Epidermal melanocyte (primary cell): ENCODE results near the gene ATP6V0B.

Experiments
- DNase-seq: peaks from one replicate; pipeline ENCODE4 v3.0.0; 2011; ENCODE audit warnings: low spot score; ENCODE audit not compliant: insufficient read length

The ATP6V0B gene

DNA sequence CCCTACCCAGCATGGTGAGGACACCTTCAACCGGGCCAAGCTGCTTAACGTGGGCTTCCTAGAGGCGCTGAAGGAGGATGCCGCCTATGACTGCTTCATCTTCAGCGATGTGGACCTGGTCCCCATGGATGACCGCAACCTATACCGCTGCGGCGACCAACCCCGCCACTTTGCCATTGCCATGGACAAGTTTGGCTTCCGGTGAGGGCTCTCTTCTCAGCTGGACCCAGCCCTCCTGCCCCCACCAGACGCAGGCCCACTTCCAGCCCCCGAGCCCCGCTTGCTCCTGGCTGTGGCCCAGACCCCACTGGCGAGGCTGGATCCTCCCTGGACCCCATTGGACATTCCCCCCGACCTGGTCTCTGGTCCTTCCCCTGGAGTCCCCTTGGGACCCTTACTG, 10.1 kb downstream of the ATP6V0B start:
- DNase-seq: no peak

GRCh38 chr1:43985984-43986595, 11.3 kb downstream of the ATP6V0B start:
- no peak for DNase-seq

- DNase-seq: no peak
Measured at GRCh38 chr1:43986712-43987111, 12.0 kb downstream of the ATP6V0B start.

DNA sequence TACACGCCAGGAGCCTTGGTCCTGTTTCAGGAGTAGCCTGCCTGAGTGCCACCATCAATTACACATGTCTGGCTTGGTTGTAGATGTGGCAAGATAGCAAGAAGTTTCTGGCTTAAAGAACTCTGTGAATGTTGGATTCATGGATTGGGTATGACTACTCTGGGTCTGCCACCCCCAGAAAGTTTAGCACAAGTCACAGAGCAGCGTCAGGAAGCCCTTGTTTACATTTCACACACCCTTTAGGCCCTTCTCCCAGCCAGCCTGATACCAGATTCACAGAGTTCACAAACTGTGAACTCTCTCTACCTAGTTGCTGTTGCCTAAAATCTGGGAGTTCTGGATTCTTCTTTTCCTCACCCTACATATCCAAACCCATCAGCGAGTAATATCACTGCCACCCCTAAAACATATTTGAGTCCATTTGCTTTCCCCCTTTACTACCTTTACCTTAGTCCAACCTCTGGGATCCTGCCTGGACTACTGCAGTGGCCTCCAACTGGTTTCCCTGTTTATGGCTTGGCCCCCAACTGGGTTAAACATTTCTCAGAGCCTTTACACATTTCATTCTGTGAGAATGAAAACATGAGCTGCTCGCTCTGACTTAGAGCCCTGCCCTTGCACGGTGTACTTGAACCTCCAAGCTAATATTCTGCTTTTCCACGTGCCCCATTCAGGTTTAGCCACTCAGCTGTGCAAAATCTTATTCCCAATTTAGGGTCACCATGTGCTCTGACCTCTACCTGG, 12.6 kb downstream of the ATP6V0B start:
- no peak for DNase-seq

- DNase-seq: no peak
Measured at GRCh38 chr1:43990271-43991199, 15.8 kb downstream of the ATP6V0B start.

GRCh38 chr1:43991200-43991475, 16.4 kb downstream of the ATP6V0B start:
- no peak for DNase-seq

GRCh38 chr1:43991476-43992231, 16.9 kb downstream of the ATP6V0B start, which contains the start of gene CCDC24:
Gene CCDC24, plus strand, starts transcription at chr1:43991599. Its CDS starts 280 bp downstream, at chr1:43991879.
- peak; percentile 92 for DNase-seq

GRCh38 chr1:43992232-43992995, 17.7 kb downstream of the ATP6V0B start:
- DNase-seq: no peak

DNA sequence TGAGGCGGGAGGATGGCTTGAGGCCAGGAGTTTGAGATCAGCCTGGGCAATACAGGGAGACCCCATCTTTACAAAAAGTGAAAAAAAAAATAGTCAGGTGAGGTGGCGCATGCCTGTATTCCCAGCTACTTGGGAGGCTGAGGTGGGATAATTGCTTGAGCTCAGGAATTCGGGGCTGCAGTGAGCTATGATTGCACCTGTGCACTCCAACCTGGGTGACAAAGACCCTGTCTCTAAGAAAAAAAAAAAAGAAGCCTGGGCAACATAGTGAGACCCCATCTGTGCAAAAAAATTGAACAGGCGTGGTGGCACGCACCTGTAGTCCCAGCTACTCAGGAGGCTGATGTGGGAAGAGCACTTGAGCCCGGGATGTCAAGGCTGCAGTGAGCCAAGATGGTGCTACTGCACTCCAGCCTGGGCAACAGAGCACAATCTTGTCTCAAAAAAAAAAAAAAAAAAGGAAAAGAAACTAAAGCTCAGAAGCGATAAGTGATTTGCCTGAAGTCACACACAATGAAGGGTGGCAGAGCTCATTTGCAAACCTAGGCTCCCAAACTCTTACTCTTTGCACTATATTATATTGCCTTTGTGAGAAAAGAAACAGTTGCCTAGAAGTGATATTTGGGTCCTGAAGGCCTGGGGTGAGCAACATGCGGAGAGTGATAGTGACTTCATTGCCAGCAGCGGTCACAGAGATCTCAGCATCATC, 18.6 kb downstream of the ATP6V0B start:
- no peak for DNase-seq

DNA sequence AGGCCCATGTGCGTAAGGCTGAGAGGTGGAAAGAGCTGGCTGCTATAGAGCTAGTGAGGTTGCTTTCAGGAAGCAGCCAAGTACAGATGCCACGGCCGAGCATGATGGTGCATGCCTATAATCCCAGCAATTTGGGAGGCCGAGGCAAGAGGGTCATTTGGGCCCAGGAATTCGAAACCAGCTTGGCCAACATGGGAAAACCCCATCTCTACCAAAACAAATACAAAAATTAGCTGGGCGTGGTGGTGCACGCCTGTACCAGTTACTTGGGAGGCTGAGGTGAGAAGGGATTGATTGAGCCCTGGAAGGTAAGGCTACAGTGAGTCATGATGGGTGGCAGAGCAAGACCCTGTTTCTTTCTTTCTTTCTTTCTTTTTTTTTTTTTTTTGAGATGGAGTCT, 19.3 kb downstream of the ATP6V0B start:
- DNase-seq: no peak

DNA sequence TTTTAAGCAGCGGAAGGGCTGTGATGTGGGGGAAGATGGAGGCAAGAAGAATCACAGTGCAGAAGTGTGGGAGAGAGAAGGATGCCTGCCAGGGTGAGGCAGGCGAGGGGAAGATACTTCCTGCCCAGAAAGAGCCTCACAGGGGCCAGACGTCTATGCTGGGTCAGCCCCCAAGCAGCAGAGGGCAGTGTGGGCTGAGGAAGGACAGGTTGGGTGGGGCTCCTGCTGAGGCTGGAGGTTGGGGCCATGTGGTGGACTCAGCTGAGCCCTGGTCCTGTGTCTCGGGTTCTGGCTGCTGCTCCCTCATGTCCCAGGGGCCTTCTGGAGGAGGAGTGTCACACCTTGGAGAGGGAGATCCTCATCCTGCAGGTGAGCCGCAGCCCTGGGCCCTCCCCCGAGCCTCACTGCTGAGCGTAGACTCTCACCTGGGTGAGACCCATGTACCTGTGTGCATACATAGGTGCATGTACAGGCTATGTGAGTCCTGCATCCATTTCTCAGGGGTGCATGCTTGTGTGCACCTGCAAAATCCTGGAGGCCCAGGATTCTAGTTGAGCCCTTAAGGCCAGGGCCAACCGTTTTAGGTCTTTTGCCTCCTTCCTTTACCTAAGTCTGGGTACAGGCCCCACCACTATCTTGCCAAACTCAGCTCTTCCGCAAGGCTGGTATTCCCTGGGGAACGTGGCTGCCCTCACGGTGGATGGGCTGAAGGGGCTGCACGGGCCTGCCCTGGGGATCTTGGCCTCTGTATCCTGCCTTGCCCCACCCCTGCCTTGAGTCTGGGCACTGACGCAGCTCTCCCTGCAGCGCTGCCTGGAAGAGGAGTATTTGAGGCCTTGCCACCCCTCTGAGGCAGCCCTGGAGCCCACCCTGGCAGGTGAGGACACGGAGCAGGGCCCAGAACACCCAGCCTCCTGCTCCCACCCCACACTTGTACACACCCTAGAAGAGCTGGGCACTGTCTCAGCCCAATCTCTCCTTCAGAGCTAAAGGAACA, 20.3 kb downstream of the ATP6V0B start:
- no peak for DNase-seq

DNA sequence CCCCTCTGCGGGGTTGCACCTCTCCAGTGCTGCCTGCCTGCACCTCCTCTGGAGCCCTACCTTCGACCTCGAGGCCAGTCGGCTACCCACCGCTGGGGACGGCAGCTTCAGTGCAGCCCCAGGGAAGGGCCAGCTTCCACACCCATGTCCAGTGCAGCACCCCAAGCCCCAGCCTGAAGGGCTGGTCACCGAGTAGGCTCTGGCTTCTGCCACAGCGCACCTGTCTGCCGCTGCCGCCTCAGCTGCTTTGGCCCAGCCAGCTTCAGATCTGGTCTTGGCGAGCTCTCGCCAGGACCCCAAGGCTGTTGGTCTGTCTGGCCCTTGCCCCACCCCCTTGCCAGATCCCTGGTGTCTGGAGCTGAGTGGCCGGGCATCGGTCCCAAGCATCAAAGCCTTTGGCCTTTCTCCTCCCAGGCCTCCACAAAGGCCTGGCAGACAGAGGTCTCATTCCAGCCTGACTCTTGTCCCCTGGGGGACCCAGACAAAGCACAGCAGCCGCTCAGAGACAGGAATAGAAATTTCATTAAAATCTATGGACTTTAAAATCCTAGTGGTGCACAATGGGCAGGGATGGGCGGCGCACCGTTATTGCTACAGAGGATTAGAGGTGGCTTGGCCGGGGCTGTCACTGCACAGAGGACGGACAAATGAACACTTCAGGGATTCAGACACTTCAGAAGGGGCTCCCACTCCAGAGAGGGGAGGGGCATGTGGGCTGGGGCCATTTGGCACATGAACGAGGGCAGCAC, 21.4 kb downstream of the ATP6V0B start:
- no peak for DNase-seq

DNA sequence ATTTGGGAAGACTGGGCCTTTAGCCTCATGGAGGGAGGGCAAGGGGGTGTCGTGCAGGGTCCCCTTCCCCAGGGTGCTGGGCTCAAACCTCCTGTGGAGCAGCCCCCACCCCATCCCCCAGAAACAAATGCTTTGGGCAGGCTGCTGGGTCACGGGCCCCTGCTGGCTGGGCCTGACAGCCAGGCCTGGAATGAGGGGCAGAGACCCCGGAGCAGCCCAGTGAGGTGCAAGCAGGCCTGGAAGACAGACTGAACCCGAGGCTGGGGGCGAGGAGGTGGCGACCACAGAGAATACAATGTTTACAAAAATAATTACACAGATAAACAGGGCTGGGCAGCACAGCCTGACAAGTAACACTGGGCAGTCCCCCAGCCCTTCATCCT, 22.0 kb downstream of the ATP6V0B start:
- DNase-seq: no peak

DNA sequence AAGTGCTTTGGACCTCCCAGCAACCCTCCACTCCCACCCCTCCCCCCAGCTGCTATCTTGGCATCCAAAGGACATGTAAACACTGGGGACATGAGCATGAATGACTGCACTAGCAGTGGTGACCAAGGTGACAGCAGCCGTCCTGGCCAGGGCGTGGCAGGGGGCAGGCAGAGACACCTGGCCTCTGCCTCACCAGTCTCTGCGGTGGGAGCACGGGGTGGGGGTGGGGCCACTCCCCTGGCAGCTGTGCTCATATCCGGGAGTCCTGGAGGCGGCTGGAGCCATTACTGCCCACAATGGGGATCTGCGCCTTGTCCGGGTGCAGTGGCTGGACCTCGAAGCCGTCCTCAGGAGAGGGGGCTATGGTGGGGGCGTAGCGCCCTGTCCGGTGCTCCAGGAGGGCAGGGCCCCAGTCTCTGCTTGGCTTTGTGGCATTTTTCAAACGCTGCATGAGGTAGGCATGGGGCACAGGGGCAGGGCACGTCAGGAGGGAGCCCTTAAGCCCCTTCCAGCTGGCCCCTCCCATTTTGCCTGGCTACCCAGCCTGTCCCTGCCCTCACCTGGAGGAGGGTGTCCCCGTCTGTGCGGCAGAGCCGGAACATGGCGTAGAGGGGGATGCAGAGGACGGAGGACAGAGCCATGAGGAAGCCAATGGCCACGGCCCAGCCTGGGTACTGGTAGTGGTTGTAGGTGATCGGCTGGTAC, 22.7 kb downstream of the ATP6V0B start:
- no peak for DNase-seq

DNA sequence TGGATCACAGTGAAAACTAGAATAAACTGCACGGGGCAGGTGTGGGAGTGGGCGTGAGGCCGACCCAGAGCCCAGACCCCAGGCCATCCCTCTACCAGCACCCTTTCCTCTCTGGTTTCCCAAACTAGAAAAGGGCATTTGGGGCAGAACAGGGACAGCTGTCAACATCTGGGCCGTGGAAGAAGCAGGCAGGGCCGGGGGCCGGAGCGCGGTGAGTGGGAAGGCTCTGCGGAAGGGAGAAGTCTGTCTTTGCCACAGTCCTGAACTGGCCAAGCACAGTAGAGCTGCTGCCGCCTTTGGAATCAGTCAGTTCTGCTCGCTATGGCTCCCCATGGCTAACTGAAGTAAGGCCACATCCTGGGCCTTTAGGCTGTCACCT, 23.2 kb downstream of the ATP6V0B start:
- DNase-seq: no peak

GRCh38 chr1:43999455-43999854, 24.7 kb downstream of the ATP6V0B start:
- no peak for DNase-seq

GRCh38 chr1:44000122-44000665, 25.4 kb downstream of the ATP6V0B start:
- DNase-seq: no peak
